GM13977 (cell line): ENCODE results near the gene UBA7.

Experiments
- DNase-seq: peaks from one replicate; pipeline ENCODE4 v3.0.0; 2012; ENCODE audit warnings: low spot score
- in situ Hi-C: fragments of 300-500 bp; cut with MboI; formaldehyde crosslinking; loops from one replicate; pipeline ENCODE4 v1.12.0; 2022; ENCODE audit warnings: low sequenced_read_pairs, low pct_unique_long_range_greater_than_20kb, mixed read lengths, inconsistent platforms; ENCODE audit not compliant: unreplicated experiment
- TF ChIP-seq, protein P1 (sequence below): IDR thresholded peaks from 2 replicates; pipeline ENCODE4 v1.5.1; 2012; ENCODE audit warnings: mild to moderate bottlenecking, control low read depth; ENCODE audit not compliant: insufficient read depth; ENCODE audit errors: extremely low read depth, missing control alignments

UBA7 gene

DNA sequence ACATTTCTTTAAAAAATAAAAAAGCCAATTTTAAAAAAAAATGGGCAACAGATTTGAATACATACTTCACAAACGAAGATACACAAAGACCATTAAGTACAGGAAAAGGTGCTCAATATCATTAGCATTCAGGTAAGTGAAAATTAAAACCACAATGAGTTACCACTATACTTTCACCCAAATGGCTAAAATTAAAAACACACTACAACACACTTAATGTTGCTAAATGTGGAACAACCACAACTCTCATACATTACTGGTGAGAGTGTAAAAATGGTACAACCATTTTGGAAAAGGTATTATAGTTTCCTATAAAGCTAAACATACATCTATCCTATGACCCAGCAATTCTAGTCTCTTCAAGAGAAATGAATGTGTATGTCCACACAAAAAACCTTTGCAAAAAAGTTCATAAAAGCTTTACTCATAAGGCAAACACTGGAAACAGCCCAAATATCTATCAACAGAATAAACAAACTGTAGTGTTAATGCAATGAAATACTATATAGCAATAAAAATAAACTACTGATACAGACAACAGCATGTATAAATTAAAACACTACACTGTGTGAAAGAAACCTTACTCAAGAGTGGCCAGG, 42.3 kb downstream of the UBA7 start:
- no peak for DNase-seq
- TF ChIP-seq, protein P1, sequence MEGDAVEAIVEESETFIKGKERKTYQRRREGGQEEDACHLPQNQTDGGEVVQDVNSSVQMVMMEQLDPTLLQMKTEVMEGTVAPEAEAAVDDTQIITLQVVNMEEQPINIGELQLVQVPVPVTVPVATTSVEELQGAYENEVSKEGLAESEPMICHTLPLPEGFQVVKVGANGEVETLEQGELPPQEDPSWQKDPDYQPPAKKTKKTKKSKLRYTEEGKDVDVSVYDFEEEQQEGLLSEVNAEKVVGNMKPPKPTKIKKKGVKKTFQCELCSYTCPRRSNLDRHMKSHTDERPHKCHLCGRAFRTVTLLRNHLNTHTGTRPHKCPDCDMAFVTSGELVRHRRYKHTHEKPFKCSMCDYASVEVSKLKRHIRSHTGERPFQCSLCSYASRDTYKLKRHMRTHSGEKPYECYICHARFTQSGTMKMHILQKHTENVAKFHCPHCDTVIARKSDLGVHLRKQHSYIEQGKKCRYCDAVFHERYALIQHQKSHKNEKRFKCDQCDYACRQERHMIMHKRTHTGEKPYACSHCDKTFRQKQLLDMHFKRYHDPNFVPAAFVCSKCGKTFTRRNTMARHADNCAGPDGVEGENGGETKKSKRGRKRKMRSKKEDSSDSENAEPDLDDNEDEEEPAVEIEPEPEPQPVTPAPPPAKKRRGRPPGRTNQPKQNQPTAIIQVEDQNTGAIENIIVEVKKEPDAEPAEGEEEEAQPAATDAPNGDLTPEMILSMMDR: no peak
- in situ Hi-C loops: no loop called here

GRCh38 chr3:49769926-49770325, 43.8 kb downstream of the UBA7 start:
- DNase-seq: no peak
- TF ChIP-seq, protein P1: no peak
- in situ Hi-C loops: no loop called here

GRCh38 chr3:49769286-49769915, 44.4 kb downstream of the UBA7 start:
- in situ Hi-C loops: no loop called here
- no peak for DNase-seq
- TF ChIP-seq, protein P1: no peak

DNA sequence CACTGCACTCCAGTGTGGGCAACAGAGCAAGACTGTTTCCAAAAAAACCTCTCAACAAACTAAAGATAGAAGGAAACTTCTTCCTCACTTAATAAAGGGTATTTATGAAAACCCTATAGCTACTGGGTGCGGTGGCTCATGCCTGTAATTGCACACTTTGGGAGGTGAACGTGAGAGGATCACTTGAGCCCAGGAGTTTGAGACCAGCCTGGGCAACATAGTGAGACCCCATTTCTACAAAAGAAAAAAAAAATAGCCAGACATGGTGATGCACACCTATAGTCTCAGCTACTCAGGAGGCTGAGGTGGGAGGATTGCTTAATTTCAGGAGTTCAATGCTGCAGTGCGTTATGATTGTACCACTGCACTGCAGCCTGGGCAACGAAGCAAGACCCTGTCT, 49.8 kb downstream of the UBA7 start:
- no peak for DNase-seq
- in situ Hi-C loops: no loop called here
- TF ChIP-seq, protein P1: no peak

- in situ Hi-C loops: no loop called here
- TF ChIP-seq, protein P1: no peak
- no peak for DNase-seq
Observed at GRCh38 chr3:49761661-49762060, 52.1 kb downstream of the UBA7 start.

DNA sequence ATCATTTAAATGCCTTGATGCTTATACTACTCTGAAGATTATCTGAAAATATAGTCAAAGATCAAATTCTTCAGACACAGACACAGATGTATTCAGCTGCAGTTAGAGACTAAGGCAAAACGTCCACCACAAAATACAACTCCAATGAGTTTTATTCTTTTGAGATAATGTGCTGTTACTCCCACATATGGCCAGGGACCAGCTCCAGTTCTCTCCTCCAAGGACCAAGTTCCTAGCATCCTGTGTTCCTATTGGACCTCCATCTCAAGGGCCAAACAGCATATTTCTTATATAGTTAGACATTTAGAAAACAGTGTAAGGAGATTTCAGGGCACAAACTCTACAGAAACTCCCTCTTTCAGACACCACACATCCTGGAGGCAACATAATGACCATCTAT, 54.5 kb downstream of the UBA7 start:
- in situ Hi-C loops: no loop called here
- DNase-seq: no peak
- TF ChIP-seq, protein P1: no peak
